H1 (cell line): ENCODE measurements around the gene CTDNEP1. TPM values are rescaled to one million over a fixed set of nuclear protein-coding genes. Genes with fewer than 3 reads are reported as not detected.

Experiments used
- CHD1 ChIP-seq: IDR thresholded peaks from 2 replicates; pipeline ENCODE4 v1.6.1; 2012; ENCODE audit warnings: low read depth, low read length, improper control_type of control experiment
- CHD7 ChIP-seq: fragments of 300-600 bp; sonication (generic); IDR thresholded peaks from 2 replicates; pipeline ENCODE4 v1.7.1; 2012; ENCODE audit warnings: low read length, moderate library complexity, mild to moderate bottlenecking, inconsistent platforms; ENCODE audit not compliant: insufficient replicate concordance
- CREB1 ChIP-seq: IDR thresholded peaks from 2 replicates; pipeline ENCODE4 v1.6.1; 2012; ENCODE audit warnings: inconsistent platforms
- KDM4A ChIP-seq: IDR thresholded peaks from one replicate; pipeline ENCODE4 v1.7.1; 2012; ENCODE audit warnings: low read depth, mild to moderate bottlenecking, moderate library complexity, low read length, inconsistent platforms; ENCODE audit not compliant: severe bottlenecking
- RXRA ChIP-seq: IDR thresholded peaks from 2 replicates; pipeline ENCODE4 v1.6.1; 2011; ENCODE audit warnings: low read depth, mild to moderate bottlenecking, low read length, moderate library complexity; ENCODE audit not compliant: insufficient read depth
- SIX5 ChIP-seq: IDR thresholded peaks from 2 replicates; pipeline ENCODE4 v1.6.1; 2011; ENCODE audit warnings: mild to moderate bottlenecking, low read depth, low read length
- polyA plus RNA-seq, 7 experiments: library from polyadenylated mRNA; depleted of rRNA in 3 of 7; stranded (reverse) in 5 of 7; unstranded in 2 of 7; fragments of >200 nt in 5 of 7; fragments of 200-250 nt in 2 of 7; gene quantifications; 1 replicate in 5 of 7; 2 replicates in 1 of 7; 4 replicates in 1 of 7; pipeline versions ENCODE4 v1.2.1 to v1.2.3, GENCODE V29; 2011 to 2013; ENCODE audit warnings: missing spikeins in 2 of 7, mixed read lengths in 2 of 7
- total RNA-seq: library from RNA; stranded (reverse); fragmentation: NEBNext Ultra II Directional; extraction: Animal tissue kit (Norgen Biotek cat#: 25700); gene quantifications from 2 replicates; pipeline ENCODE4 v1.2.1, GENCODE V29; 2021

The CTDNEP1 gene
- total and polyA plus RNA-seq, 2 of the 8 experiments (the other 6 are each of a cell fraction or from before 2014, with no cell fraction given), result 114 to 123 TPM

- TF ChIP-seq KDM4A, result no peak
- no peak for TF ChIP-seq SIX5
- no peak for TF ChIP-seq CREB1
- TF ChIP-seq RXRA, result no peak
- TF ChIP-seq CHD7, result no peak
- no peak for TF ChIP-seq CHD1
Measured at GRCh38 chr17:7253082-7253481, 1.5 kb upstream of the CTDNEP1 start (continued).
